Tibial nerve (tissue), 4 donors: ENCODE data around the gene PASD1.

Experiments
- EP300 ChIP-seq, 2 donors: sonication (generic); formaldehyde crosslinking; IDR thresholded peaks; one replicate each; pipeline ENCODE4 v1.6.1; 2017; ENCODE audit warnings: antibody characterized with exemption in 2 of 2, mild to moderate bottlenecking in 1 of 2
- POLR2A ChIP-seq, 2 donors: fragments of 450-650 bp; IDR thresholded peaks; one replicate each; pipeline ENCODE4 v1.6.1; 2017; ENCODE audit warnings: antibody characterized with exemption in 2 of 2, mild to moderate bottlenecking in 2 of 2, moderate library complexity in 2 of 2
- TF ChIP-seq, protein P1 (sequence below), 5 experiments: fragments of 200-600 bp in 3 of 5; fragments of 450-650 bp in 2 of 5; sonication (generic) in 3 of 5; IDR thresholded peaks; one replicate each; pipeline ENCODE4 v1.5.1; 2016 to 2019; ENCODE audit warnings: antibody characterized with exemption in 5 of 5, mild to moderate bottlenecking in 3 of 5, moderate library complexity in 2 of 5

GRCh38 chrX:151723156-151723760 lies 159.8 kb downstream of the PASD1 start:
- TF ChIP-seq, protein P1, sequence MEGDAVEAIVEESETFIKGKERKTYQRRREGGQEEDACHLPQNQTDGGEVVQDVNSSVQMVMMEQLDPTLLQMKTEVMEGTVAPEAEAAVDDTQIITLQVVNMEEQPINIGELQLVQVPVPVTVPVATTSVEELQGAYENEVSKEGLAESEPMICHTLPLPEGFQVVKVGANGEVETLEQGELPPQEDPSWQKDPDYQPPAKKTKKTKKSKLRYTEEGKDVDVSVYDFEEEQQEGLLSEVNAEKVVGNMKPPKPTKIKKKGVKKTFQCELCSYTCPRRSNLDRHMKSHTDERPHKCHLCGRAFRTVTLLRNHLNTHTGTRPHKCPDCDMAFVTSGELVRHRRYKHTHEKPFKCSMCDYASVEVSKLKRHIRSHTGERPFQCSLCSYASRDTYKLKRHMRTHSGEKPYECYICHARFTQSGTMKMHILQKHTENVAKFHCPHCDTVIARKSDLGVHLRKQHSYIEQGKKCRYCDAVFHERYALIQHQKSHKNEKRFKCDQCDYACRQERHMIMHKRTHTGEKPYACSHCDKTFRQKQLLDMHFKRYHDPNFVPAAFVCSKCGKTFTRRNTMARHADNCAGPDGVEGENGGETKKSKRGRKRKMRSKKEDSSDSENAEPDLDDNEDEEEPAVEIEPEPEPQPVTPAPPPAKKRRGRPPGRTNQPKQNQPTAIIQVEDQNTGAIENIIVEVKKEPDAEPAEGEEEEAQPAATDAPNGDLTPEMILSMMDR (IDR thresholded peaks at IDR 0.05), result no peak
- TF ChIP-seq POLR2A (IDR thresholded peaks at IDR 0.05) (no peak), EP300 (IDR thresholded peaks at IDR 0.05) (no peak)
